K562 (cell line): ENCODE results near the gene ZCRB1. TPM values are rescaled to one million over a fixed set of nuclear protein-coding genes. Genes with fewer than 3 reads are reported as not detected.
A peak's percentile ranks its signal among the peaks of the same experiment; 100 is the strongest.

ENCODE experiments used
- CCAR2 ChIP-seq: fragments of 200-400 bp; formaldehyde crosslinking; IDR thresholded peaks from 2 replicates; pipeline ENCODE4 v1.6.1; 2017; ENCODE audit warnings: mild to moderate bottlenecking, low read depth, low read length
- FOS ChIP-seq: IDR thresholded peaks from 3 replicates; pipeline ENCODE4 v1.6.1; 2011; ENCODE audit not compliant: insufficient read length; ENCODE audit errors: extremely low read depth
- GABPB1 ChIP-seq: sonication (generic); formaldehyde crosslinking; IDR thresholded peaks from 2 replicates; pipeline ENCODE4 v1.8.0; 2022; ENCODE audit warnings: mild to moderate bottlenecking, missing genetic modification reagents
- JUNB ChIP-seq: fragments of 450-650 bp; formaldehyde crosslinking; conservative IDR thresholded peaks from 2 replicates; pipeline ENCODE4 v1.4.0; 2020; ENCODE audit warnings: mild to moderate bottlenecking
- MEF2D ChIP-seq: conservative IDR thresholded peaks from 2 replicates; pipeline ENCODE4 v1.6.1; 2016; ENCODE audit warnings: low read depth, missing genetic modification characterization, missing compliant biosample characterization
- NFATC3 ChIP-seq: fragments of 450-650 bp; IDR thresholded peaks from 2 replicates; pipeline ENCODE4 v1.6.1; 2017; ENCODE audit warnings: mild to moderate bottlenecking
- RNF219 ChIP-seq: fragments of 250-450 bp; sonication (Bioruptor Pico); IDR thresholded peaks from 2 replicates; pipeline ENCODE4 v1.5.0; 2022; ENCODE audit warnings: mild to moderate bottlenecking
- SMARCC2 ChIP-seq: fragments of 450-650 bp; IDR thresholded peaks from 2 replicates; pipeline ENCODE4 v1.6.1; 2017; ENCODE audit warnings: antibody characterized with exemption, moderate library complexity, mild to moderate bottlenecking, low read depth
- SMC3 ChIP-seq: conservative IDR thresholded peaks from 2 replicates; pipeline ENCODE4 v1.6.1; 2011; ENCODE audit warnings: low read depth, low read length, improper control_type of control experiment; ENCODE audit not compliant: insufficient read depth
- TRIM28 ChIP-seq: fragments of 450-650 bp; IDR thresholded peaks from 2 replicates; pipeline ENCODE4 v1.6.1; 2017
- ZFP1 ChIP-seq: fragments of 450-650 bp; formaldehyde crosslinking; IDR thresholded peaks from 2 replicates; pipeline ENCODE4 v1.4.0; 2020; ENCODE audit warnings: mild to moderate bottlenecking, mixed read lengths
- ZNF239 ChIP-seq: fragments of 250-450 bp; sonication (Bioruptor Pico); IDR thresholded peaks from 2 replicates; pipeline ENCODE4 v1.4.0; 2020; ENCODE audit warnings: mild to moderate bottlenecking
- polyA plus RNA-seq, 8 experiments: library from polyadenylated mRNA; depleted of rRNA in 4 of 8; stranded (reverse) in 5 of 8; unstranded in 3 of 8; fragments of >200 nt; fragmentation: Nextera tagmentation in 2 of 8; fragmentation: Illumina TruSeq in 1 of 8; extraction: Ambion mirVana in 2 of 8; extraction: Trizol in 1 of 8; gene quantifications; 2 replicates each; pipeline versions ENCODE4 v1.2.1 to v1.2.3, GENCODE V29; 2011 to 2014; ENCODE audit warnings: inconsistent platforms in 1 of 8, missing spikeins in 1 of 8
- total RNA-seq, 7 experiments: library from RNA; depleted of rRNA in 6 of 7; stranded (reverse); fragments of >200 nt in 6 of 7; fragmentation: Illumina TruSeq in 2 of 7; extraction: Trizol in 2 of 7; gene quantifications; 2 replicates each; pipeline versions ENCODE4 v1.2.1 to v1.2.3, GENCODE V29; 2011 to 2021; ENCODE audit warnings: low replicate concordance in 1 of 7
- TF ChIP-seq, protein P1 (sequence below): fragments of 450-650 bp; conservative IDR thresholded peaks from 2 replicates; pipeline ENCODE4 v1.6.1; 2016; ENCODE audit warnings: missing genetic modification characterization, low read depth, mild to moderate bottlenecking, missing compliant biosample characterization, moderate library complexity

ZCRB1 gene
- total and polyA plus RNA-seq, 9 of the 15 experiments (the other 6 are each of a cell fraction or from before 2014, with no cell fraction given) = 36.0 to 102 (median 51.0) TPM

DNA sequence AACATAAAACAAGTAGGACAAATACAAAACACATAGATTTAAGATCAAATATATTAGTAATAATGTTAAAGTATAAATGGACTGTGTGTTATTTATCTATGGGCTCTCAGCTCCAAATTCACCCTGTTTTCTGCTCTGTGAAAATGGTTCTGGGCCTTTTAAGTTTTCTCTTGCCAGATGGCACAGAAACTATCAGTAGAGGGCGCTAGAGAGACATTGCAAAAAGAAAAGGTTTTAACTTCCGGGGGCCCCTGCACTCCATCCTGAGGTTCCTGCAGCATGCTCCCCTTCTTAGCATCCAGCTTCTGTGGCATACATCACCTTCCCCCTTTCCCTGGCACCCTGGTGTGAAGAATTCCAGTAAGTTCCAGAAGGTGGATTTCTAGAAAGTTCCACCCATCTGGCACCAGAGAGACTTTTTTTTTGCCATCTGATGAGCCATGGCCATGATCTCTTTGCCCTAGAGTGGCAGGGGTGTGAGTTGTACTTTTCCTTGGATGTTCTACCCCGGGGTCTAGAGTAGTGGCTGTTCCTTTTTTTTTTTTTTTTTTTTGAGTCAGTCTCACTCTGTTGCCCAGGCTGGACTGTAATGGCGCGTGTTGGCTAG, 29.3 kb downstream of the ZCRB1 start (continued):
- TF ChIP-seq RNF219 (CRISPR knock-in tag) (no peak), FOS (no peak), SMC3 (no peak), ZFP1 (CRISPR knock-in tag) (no peak), ZNF239 (CRISPR knock-in tag) (no peak), CCAR2 (no peak), SMARCC2 (no peak), NFATC3 (no peak), GABPB1 (CRISPR knock-in tag) (peak; percentile 34; the same call in 1 of the 2 replicates), MEF2D (tag) (no peak), JUNB (no peak), TRIM28 (0 out of 2 replicates have a peak, but pooled peaks have one; percentile 43)
- TF ChIP-seq, protein P1, sequence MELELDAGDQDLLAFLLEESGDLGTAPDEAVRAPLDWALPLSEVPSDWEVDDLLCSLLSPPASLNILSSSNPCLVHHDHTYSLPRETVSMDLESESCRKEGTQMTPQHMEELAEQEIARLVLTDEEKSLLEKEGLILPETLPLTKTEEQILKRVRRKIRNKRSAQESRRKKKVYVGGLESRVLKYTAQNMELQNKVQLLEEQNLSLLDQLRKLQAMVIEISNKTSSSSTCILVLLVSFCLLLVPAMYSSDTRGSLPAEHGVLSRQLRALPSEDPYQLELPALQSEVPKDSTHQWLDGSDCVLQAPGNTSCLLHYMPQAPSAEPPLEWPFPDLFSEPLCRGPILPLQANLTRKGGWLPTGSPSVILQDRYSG (tag) = no peak
